ENCODE results near the gene EFHD2. TPM values are rescaled to one million over a fixed set of nuclear protein-coding genes. Genes with fewer than 3 reads are reported as not detected.
"Not testable (repeated sequence)": the region's sequence is repeated elsewhere in the genome, so short reads cannot be mapped to it uniquely, and the experiment has no call there.

EFHD2 gene
- polyA plus RNA-seq, 3 donors: 314 to 329 (median 323) TPM

- H3K27ac ChIP-seq (ENCODE audit: low read depth in 1 of 2, low read length in 2 of 2); H3K4me3 ChIP-seq (replicated peaks in 1 of 3; ENCODE audit: low read depth in 2 of 3, low read length in 3 of 3); H2AFZ ChIP-seq (ENCODE audit: insufficient read depth, low read depth, low read length, poor library complexity, severe bottlenecking); H3K27me3 Mint-ChIP-seq (ENCODE audit: low read depth in 3 of 3); H3K79me2 ChIP-seq (ENCODE audit: insufficient read depth, low read length); H3K27ac Mint-ChIP-seq; H3K9ac ChIP-seq (ENCODE audit: insufficient read depth, low read length, poor library complexity, severe bottlenecking); H3K36me3 Mint-ChIP-seq; H3K9me3 Mint-ChIP-seq; H3K4me3 Mint-ChIP-seq; DNase-seq; H4K20me1 ChIP-seq (ENCODE audit: insufficient read depth, low read length); H3K4me1 ChIP-seq (ENCODE audit: control insufficient read depth in 1 of 2, insufficient read depth in 2 of 2, low read length in 2 of 2); H3K36me3 ChIP-seq (replicated peaks in 1 of 2; ENCODE audit: control insufficient read depth in 1 of 2, insufficient read depth in 2 of 2, low read length in 2 of 2); intact Hi-C loops (cut with micrococcal nuclease); H3K4me1 Mint-ChIP-seq; H3K4me2 ChIP-seq (replicated peaks; ENCODE audit: extremely low read depth, low read length, poor library complexity, severe bottlenecking); H3K9me3 ChIP-seq (replicated peaks in 1 of 2; ENCODE audit: control insufficient read depth in 1 of 2, insufficient read depth in 1 of 2, low read length in 2 of 2); H3K27me3 ChIP-seq (ENCODE audit: control insufficient read depth in 2 of 2, insufficient read depth in 2 of 2, low read length in 2 of 2): not testable (repeated sequence)
- WGBS (ENCODE audit: insufficient coverage): 89% methylated on average over 5 of the region's 5 CpGs
Observed at GRCh38 chr1:15471067-15471466, 61.4 kb downstream of the EFHD2 start.

GRCh38 chr1:15471723-15472122, 62.0 kb downstream of the EFHD2 start:
- not testable (repeated sequence) for H3K9me3 Mint-ChIP-seq; H4K20me1 ChIP-seq (ENCODE audit: insufficient read depth, low read length); H3K79me2 ChIP-seq (ENCODE audit: insufficient read depth, low read length)

GRCh38 chr1:15472587-15472986, 62.9 kb downstream of the EFHD2 start:
- no peak for DNase-seq
- no peak overlapping the region for H3K4me3 ChIP-seq (replicated peaks in 1 of 3; ENCODE audit: low read depth in 2 of 3, low read length in 3 of 3)

More at GRCh38 chr1:15471723-15472122, 62.0 kb downstream of the EFHD2 start:
- H3K27me3 Mint-ChIP-seq (ENCODE audit: low read depth in 3 of 3); H3K4me3 ChIP-seq (replicated peaks in 1 of 3; ENCODE audit: low read depth in 2 of 3, low read length in 3 of 3); H3K4me3 Mint-ChIP-seq; H3K9ac ChIP-seq (ENCODE audit: insufficient read depth, low read length, poor library complexity, severe bottlenecking); H3K27ac Mint-ChIP-seq; H3K36me3 ChIP-seq (replicated peaks in 1 of 2; ENCODE audit: control insufficient read depth in 1 of 2, insufficient read depth in 2 of 2, low read length in 2 of 2); H3K4me1 Mint-ChIP-seq; H2AFZ ChIP-seq (ENCODE audit: insufficient read depth, low read depth, low read length, poor library complexity, severe bottlenecking); H3K27me3 ChIP-seq (ENCODE audit: control insufficient read depth in 2 of 2, insufficient read depth in 2 of 2, low read length in 2 of 2); H3K4me1 ChIP-seq (ENCODE audit: control insufficient read depth in 1 of 2, insufficient read depth in 2 of 2, low read length in 2 of 2); DNase-seq; intact Hi-C loops (cut with micrococcal nuclease); H3K27ac ChIP-seq (ENCODE audit: low read depth in 1 of 2, low read length in 2 of 2); H3K9me3 ChIP-seq (replicated peaks in 1 of 2; ENCODE audit: control insufficient read depth in 1 of 2, insufficient read depth in 1 of 2, low read length in 2 of 2); H3K4me2 ChIP-seq (replicated peaks; ENCODE audit: extremely low read depth, low read length, poor library complexity, severe bottlenecking); H3K36me3 Mint-ChIP-seq: not testable (repeated sequence)
- WGBS (ENCODE audit: insufficient coverage): 82% methylated on average over 3 of the region's 6 CpGs

More at GRCh38 chr1:15472587-15472986, 62.9 kb downstream of the EFHD2 start:
- Mint-ChIP-seq H3K27ac (no peak overlapping the region), H3K27me3 (ENCODE audit: low read depth in 3 of 3) (peaks cover 3 to 5% (median 4%) of the 10 kb centered on the region in 3 donors), H3K9me3 (peaks cover 0 to 1% (median 0%) of the 10 kb centered on the region in 7 donors), H3K36me3 (no peaks in the 10 kb centered on the region), H3K4me1 (no peaks in the 10 kb centered on the region), H3K4me3 (no peak overlapping the region)
- no peak overlapping the region for H2AFZ ChIP-seq (ENCODE audit: insufficient read depth, low read depth, low read length, poor library complexity, severe bottlenecking)
- H3K27ac ChIP-seq (ENCODE audit: low read depth in 1 of 2, low read length in 2 of 2): no peak overlapping the region
- WGBS (ENCODE audit: insufficient coverage): 96% methylated on average over 6 of the region's 11 CpGs
- no peaks in the 10 kb centered on the region for H3K27me3 ChIP-seq (ENCODE audit: control insufficient read depth in 2 of 2, insufficient read depth in 2 of 2, low read length in 2 of 2)
- H3K9me3 ChIP-seq (replicated peaks in 1 of 2; ENCODE audit: control insufficient read depth in 1 of 2, insufficient read depth in 1 of 2, low read length in 2 of 2): no peaks in the 10 kb centered on the region
- no peaks in the 10 kb centered on the region for H3K79me2 ChIP-seq (ENCODE audit: insufficient read depth, low read length)
- no peaks in the 10 kb centered on the region for H3K36me3 ChIP-seq (replicated peaks in 1 of 2; ENCODE audit: control insufficient read depth in 1 of 2, insufficient read depth in 2 of 2, low read length in 2 of 2)
- intact Hi-C loops (cut with micrococcal nuclease): no loop called here
- H3K4me2 ChIP-seq (replicated peaks; ENCODE audit: extremely low read depth, low read length, poor library complexity, severe bottlenecking): no peak overlapping the region
- no peaks in the 10 kb centered on the region for H3K4me1 ChIP-seq (ENCODE audit: control insufficient read depth in 1 of 2, insufficient read depth in 2 of 2, low read length in 2 of 2)
- no peaks in the 10 kb centered on the region for H4K20me1 ChIP-seq (ENCODE audit: insufficient read depth, low read length)
- no peak for TF ChIP-seq CTCF (IDR thresholded peaks at IDR 0.05)
- no peak overlapping the region for H3K9ac ChIP-seq (ENCODE audit: insufficient read depth, low read length, poor library complexity, severe bottlenecking)
